Fibroblast of skin of left quadriceps (primary cell): ENCODE measurements around the gene LMNTD1.
"Not testable (repeated sequence)": the region's sequence is repeated elsewhere in the genome, so short reads cannot be mapped to it uniquely, and the experiment has no call there.

ENCODE experiments used
- DNase-seq, 2 experiments: peaks; one replicate each; pipeline ENCODE4 v3.0.0-alpha.2; 2013; ENCODE audit warnings: low read depth in 2 of 2

LMNTD1 gene

GRCh38 chr12:25491396-25492325 is 61.4 kb downstream of the LMNTD1 start:
- DNase-seq: no peak

- DNase-seq: not testable (repeated sequence)
Measured at GRCh38 chr12:25488956-25489870, 63.9 kb downstream of the LMNTD1 start.

DNA sequence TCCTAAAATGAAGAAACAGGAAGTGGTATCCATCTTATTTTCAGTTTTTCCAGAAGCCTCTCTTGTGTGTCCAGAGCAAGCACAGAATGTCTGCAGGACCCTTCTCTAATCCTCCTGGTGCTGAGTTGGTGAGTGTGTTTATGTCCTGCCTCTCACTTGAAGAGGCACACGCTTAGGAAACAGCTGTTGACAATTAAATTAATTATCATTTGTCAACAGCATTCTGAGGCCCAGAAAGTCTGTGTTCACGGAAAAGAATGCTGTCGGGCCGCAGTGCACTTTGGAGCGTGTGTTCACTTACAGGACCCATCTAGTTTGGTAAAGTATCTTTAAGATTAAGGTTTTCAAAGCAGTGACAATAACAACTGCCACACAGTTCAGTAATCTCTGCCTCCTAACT is 70.5 kb downstream of the LMNTD1 start:
- DNase-seq: peak; percentile 51 to 59

DNA sequence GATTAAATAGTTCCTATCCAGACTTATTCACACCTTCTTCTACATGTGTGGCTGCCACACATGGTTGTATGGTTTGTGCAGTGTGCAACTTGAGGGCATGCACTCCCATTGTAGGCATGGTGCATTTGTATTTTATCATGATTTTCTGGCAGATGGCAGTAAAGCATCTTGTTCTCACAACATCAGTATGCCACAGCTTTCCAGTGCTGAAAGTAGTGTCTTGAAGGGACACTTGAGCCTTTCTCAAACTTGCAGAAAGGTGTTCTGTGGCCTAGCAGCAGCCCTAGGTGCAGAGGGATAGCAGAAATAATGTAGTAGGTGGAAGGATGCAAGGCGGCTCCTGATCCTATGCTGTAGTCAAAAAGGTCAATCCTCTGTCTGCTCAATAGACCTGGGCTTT is 72.9 kb downstream of the LMNTD1 start:
- no peak for DNase-seq

- DNase-seq: no peak
Measured at GRCh38 chr12:25477217-25477616, 75.9 kb downstream of the LMNTD1 start.

DNA sequence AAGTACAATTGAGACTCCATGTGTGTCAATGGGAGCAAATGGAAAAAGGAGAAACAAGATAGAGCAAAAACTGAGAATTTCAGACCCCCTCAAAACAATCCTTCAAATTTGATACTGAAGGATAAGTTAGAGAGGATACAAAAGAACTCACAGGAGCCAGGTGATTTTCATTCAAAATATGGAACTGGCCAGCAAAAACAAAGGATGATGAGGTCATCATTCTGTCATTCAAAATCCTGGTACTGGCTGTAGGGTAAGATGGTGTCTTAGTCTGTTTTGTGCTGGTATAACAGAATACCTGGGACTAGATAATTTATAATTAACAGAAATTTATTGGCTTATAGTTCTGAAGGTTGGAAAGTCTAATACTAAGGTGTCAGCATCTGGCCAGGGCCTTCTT is 80.6 kb downstream of the LMNTD1 start:
- no peak for DNase-seq

DNA sequence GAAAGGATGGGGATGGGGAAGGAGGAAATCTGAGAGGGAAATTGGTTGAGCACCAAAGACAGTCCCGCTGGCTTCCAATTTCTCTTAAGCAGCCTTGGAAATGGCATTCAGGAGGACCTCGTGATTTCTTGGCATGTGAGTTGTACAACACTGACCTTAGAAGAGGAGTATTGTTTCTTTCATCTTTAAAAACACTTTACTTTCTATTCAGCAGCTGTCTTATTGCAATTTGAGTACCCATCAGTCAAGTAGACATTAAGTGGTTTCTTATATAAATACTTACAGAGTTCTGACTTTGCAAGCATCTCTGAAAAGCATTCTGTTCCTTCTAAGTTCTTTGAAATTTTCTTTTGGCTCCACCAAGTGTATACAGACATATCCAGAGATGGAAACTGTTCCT is 83.2 kb downstream of the LMNTD1 start:
- no peak for DNase-seq

- DNase-seq: no peak
Measured at GRCh38 chr12:25469368-25469767, 83.7 kb downstream of the LMNTD1 start.

DNA sequence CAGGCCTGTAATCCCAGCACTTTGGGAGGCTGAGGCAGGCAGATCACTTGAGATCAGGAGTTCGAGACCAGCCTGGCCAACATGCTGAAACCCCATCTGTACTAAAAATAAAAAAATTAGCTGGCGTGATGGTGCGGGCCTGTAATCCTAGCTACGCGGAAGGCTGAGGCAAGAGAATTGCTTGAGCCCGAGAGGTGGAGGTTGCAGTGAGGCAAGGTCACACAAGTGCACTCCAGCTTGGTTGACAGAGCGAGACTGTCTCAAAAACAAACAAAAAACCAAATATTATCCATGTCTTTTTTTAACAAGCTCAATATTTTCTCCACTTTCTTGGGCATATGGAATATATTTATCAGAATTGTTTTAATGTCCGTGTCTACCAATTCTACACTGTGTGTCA is 89.6 kb downstream of the LMNTD1 start:
- DNase-seq: no peak

GRCh38 chr12:25463005-25463404 is 90.1 kb downstream of the LMNTD1 start:
- no peak for DNase-seq

GRCh38 chr12:25459541-25459951 is 93.5 kb downstream of the LMNTD1 start:
- DNase-seq: no peak

DNA sequence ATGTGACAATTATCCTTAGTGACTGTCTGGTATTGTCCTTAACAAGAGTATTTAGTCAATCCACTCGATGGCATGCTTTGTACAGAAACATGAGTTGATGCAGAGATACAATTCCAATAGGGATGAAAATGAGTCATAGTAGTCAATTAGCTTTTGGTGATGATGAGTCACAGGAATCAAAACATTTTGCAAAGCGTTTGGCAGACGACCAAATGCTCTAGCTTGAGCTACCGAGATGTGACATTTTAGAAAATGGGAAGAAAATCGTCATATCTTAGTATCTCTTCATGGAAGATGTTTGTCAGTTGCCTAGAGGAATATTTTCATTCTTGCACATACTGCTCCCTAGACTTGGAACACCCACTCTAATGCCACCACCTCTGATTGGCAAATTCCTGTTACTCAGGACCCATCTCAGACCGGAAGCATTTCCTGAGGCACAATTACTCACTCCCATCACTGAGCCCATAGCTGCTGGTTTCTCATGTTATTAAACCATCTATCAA is 95.0 kb downstream of the LMNTD1 start:
- DNase-seq: peak; percentile 90 to 92

- no peak for DNase-seq
Measured at GRCh38 chr12:25456474-25456873, 96.6 kb downstream of the LMNTD1 start.

- no peak for DNase-seq
Measured at GRCh38 chr12:25455696-25456095, 97.4 kb downstream of the LMNTD1 start.

- DNase-seq: no peak
Measured at GRCh38 chr12:25449007-25449406, 104.1 kb downstream of the LMNTD1 start.

- DNase-seq: no peak
Measured at GRCh38 chr12:25447046-25447445, 106.0 kb downstream of the LMNTD1 start.

- DNase-seq: peak; percentile 61 to 64
Measured at GRCh38 chr12:25438638-25439037, 114.4 kb downstream of the LMNTD1 start.

DNA sequence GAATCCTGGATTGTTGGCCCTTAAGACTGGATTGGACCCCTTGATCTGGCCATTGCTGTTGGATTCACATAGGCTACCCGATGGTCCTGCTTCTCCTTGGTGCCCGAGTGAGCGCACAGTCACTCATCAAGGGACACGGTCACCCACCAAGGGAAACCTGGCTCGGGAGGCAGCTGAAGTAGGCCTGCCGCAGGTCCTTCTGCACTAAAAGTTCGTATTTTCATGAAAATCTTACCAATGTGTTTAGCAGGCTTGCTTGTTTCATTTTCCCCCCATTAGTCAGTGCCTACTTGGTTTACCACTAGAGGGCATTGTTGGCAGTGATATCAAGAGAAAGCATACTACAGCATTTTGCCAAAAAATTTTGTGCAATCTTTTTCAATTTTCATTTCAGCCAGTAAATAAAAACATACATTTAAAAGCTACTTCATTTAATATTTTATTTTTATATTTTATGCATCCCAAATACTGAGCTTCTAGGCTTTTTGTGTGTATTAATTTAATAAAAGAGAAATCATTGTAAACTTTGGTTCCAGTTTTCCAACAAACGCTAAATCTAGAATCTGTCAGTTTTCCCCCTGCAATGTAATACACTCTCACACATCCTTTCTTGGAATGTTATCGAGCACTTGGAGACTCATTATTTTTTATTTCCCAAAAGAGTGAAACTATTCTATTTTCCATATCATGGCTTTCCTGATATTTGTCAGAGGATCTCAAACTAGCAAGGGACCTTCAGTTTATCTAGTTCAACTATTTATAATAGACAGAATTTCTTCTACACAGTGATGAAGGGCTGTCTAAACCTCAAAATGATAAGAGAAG is 116.7 kb downstream of the LMNTD1 start:
- DNase-seq: peak; percentile 57 to 71

DNA sequence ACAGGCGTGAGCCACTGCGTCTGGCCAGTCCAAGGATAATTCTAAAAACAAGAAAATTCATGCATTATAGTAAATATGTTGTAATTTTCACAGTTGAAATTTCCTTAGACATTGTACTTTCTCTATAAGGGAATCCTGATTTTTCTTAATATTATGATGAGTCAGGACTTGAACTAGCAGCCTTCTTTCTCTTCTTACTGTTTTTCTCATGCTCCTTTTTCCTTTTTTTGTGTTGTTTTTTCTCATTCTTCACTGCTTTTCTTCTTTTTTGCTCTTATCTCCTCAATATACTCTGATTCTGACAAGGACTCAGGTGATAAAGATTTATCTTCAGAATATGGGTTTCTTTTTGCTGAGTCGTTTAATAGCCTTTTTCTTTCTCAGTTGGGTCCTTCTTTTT is 117.7 kb downstream of the LMNTD1 start:
- no peak for DNase-seq

GRCh38 chr12:25434515-25434914 is 118.6 kb downstream of the LMNTD1 start:
- DNase-seq: no peak

DNA sequence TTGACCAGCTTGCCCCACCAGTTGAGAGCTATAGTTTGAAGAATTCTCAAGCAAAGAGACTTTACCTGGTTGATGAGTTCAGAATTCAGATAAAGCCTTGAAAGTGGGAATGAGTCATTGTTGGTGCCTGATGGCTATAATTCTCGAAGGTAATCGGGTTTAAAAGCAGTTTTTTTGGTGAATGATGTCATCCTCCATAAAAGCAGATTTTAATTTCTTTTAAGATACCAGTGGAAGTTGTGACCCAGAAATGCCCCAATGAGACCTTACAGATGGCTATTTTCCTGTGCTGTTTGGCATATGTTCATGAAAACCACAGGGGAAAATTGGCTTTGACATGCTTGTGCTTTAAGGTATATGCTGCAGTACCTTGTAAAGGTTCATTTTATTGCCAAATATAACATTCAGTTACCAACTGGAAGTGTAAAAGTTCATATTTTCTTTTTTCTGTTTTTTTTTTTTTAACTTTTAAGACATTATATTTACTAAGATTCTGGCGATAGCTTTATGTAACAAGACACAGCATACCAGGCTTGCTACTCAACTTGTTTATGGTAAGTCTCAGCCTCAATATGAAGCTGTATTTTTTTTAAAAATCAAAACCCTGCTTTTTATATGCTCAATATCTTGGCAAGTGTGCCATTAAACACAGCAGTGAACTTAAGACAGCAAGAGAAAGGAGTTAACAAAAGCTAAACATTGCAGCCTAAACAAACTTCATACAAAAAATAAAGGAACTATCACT is 119.3 kb downstream of the LMNTD1 start:
- DNase-seq: no peak
